GM12878 (cell line): ENCODE measurements around the gene STX8. TPM values are rescaled to one million over a fixed set of nuclear protein-coding genes. Genes with fewer than 3 reads are reported as not detected.

Experiments
- ATAC-seq: fragments of 200-7000 bp; cut with Tn5 transposase; 3 replicates; pipeline ENCODE4 v1.9.1; 2020; ENCODE audit warnings: mild to moderate bottlenecking, moderate library complexity
- BruUV-seq: library from RNA; stranded (reverse); fragments of 400-500 nt; replicated peaks from 2 replicates; lab custom pipeline; 2021; lab: Mats Ljungman, UMichigan
- CTCF ChIA-PET: fragments of 300-600 bp; sonication (Branson Sonifier 250); formaldehyde crosslinking; extraction: SDS; loops from one replicate; lab custom pipeline; 2021; ENCODE audit warnings: inconsistent platforms; lab: Yijun Ruan, JAX
- POLR2A ChIA-PET: fragments of 350-600 bp; formaldehyde crosslinking; extraction: SDS; loops from one replicate; lab custom pipeline; 2021; ENCODE audit warnings: inconsistent platforms; lab: Charles Lee
- RAD21 ChIA-PET: fragments of 300-600 bp; sonication (Branson Sonifier 250); formaldehyde crosslinking; loops from one replicate; lab custom pipeline; 2023; ENCODE audit warnings: antibody characterized with exemption; ENCODE audit not compliant: unreplicated experiment; lab: Charles Lee
- SMC1A ChIA-PET: fragments of 300-600 bp; sonication (Branson Sonifier 250); formaldehyde crosslinking; loops from one replicate; lab custom pipeline; 2023; ENCODE audit not compliant: unreplicated experiment, uncharacterized antibody; lab: Charles Lee
- DNase-seq: peaks from one replicate; pipeline ENCODE4 v3.0.0-alpha.2; 2011; ENCODE audit warnings: low read depth, low spot score
- FAIRE-seq: peaks from 3 replicates; lab custom pipeline; 2011; peaks lifted over from hg19 to GRCh38; lab: Jason Lieb, UNC
- H2AFZ ChIP-seq: 2 replicates; pipeline ENCODE4 v1.6.0; 2011; ENCODE audit warnings: low read depth, low read length, control low read depth; ENCODE audit not compliant: control insufficient read depth
- H3K27ac ChIP-seq: 2 replicates; pipeline ENCODE4 v1.5.1; 2011; ENCODE audit warnings: control low read depth; ENCODE audit not compliant: control insufficient read depth, insufficient read depth
- H3K27me3 ChIP-seq, 2 experiments: replicated peaks in 1 of 2; 2 replicates each; pipeline versions ENCODE4 v1.6.0 to v1.6.1; 2011; ENCODE audit warnings: low read length in 1 of 2; ENCODE audit not compliant: control insufficient read depth in 2 of 2, insufficient read depth in 2 of 2
- H3K36me3 ChIP-seq, 2 experiments: 2 replicates each; pipeline ENCODE4 v1.5.1; 2011; ENCODE audit warnings: low read length in 1 of 2; ENCODE audit not compliant: control insufficient read depth in 2 of 2, insufficient read depth in 2 of 2
- H3K4me1 ChIP-seq: 2 replicates; pipeline ENCODE4 v1.6.1; 2011; ENCODE audit warnings: mild to moderate bottlenecking, low read length, moderate library complexity, mixed read lengths; ENCODE audit not compliant: control insufficient read depth, insufficient read depth
- H3K4me2 ChIP-seq: 2 replicates; pipeline ENCODE4 v1.6.0; 2011; ENCODE audit warnings: control low read depth; ENCODE audit not compliant: control insufficient read depth, insufficient read depth
- H3K4me3 ChIP-seq: fragments of 200-600 bp; sonication (generic); 2 replicates; pipeline ENCODE4 v1.5.1; 2016
- H3K79me2 ChIP-seq: 2 replicates; pipeline ENCODE4 v1.6.0; 2011; ENCODE audit warnings: low read length; ENCODE audit not compliant: control insufficient read depth, insufficient read depth
- H3K9ac ChIP-seq: 2 replicates; pipeline ENCODE4 v1.8.0; 2011; ENCODE audit warnings: low read length, control low read depth, mixed read lengths; ENCODE audit not compliant: control insufficient read depth, insufficient read depth
- H3K9me3 ChIP-seq: replicated peaks from 3 replicates; pipeline ENCODE4 v1.5.1; 2011; ENCODE audit warnings: mild to moderate bottlenecking, low read length; ENCODE audit not compliant: control insufficient read depth, insufficient read depth
- H4K20me1 ChIP-seq: 2 replicates; pipeline ENCODE4 v1.6.0; 2011; ENCODE audit not compliant: control insufficient read depth, insufficient read depth
- ASH2L ChIP-seq: fragments of 300-600, 200-600 bp; sonication (generic); IDR thresholded peaks from 2 replicates; pipeline ENCODE4 v1.6.1; 2017; ENCODE audit warnings: low read depth, mild to moderate bottlenecking, borderline replicate concordance
- BCLAF1 ChIP-seq: fragments of 450-650 bp; IDR thresholded peaks from 2 replicates; pipeline ENCODE4 v1.6.1; 2017; ENCODE audit warnings: antibody characterized with exemption, mild to moderate bottlenecking, moderate library complexity
- ETV6 ChIP-seq, 2 experiments: fragments of 450-650 bp in 1 of 2; IDR thresholded peaks in 1 of 2; conservative IDR thresholded peaks in 1 of 2; 2 replicates each; pipeline ENCODE4 v1.6.1; 2014; ENCODE audit warnings: antibody characterized with exemption in 1 of 2, borderline replicate concordance in 1 of 2, low read depth in 1 of 2, mild to moderate bottlenecking in 1 of 2, moderate library complexity in 1 of 2
- HDAC6 ChIP-seq: fragments of 200-600 bp; sonication (generic); IDR thresholded peaks from one replicate; pipeline ENCODE4 v1.8.0; 2017; ENCODE audit warnings: antibody characterized with exemption; ENCODE audit not compliant: unreplicated experiment
- HDGF ChIP-seq: fragments of 450-650 bp; IDR thresholded peaks from 2 replicates; pipeline ENCODE4 v1.6.1; 2016; ENCODE audit warnings: antibody characterized with exemption
- HSF1 ChIP-seq: fragments of 150-350 bp; IDR thresholded peaks from 2 replicates; pipeline ENCODE4 v1.6.1; 2014; ENCODE audit warnings: mild to moderate bottlenecking, low read depth, low read length
- IKZF1 ChIP-seq: fragments of 450-650 bp; conservative IDR thresholded peaks from 2 replicates; pipeline ENCODE4 v1.6.1; 2017; ENCODE audit warnings: antibody characterized with exemption, mild to moderate bottlenecking
- NR2C1 ChIP-seq: fragments of 450-650 bp; IDR thresholded peaks from 2 replicates; pipeline ENCODE4 v1.6.1; 2017; ENCODE audit warnings: antibody characterized with exemption, mild to moderate bottlenecking, moderate library complexity
- SUPT20H ChIP-seq: IDR thresholded peaks from 2 replicates; pipeline ENCODE4 v1.6.1; 2011; ENCODE audit warnings: low read depth, mild to moderate bottlenecking, low read length, moderate library complexity, borderline replicate concordance; ENCODE audit not compliant: control insufficient read depth
- TBL1XR1 ChIP-seq: IDR thresholded peaks from 2 replicates; pipeline ENCODE4 v1.6.1; 2012; ENCODE audit warnings: low read depth, low read length, improper control_type of control experiment
- USF2 ChIP-seq: IDR thresholded peaks from 2 replicates; pipeline ENCODE4 v1.6.1; 2011; ENCODE audit warnings: low read depth, low read length, improper control_type of control experiment, borderline replicate concordance
- ZNF592 ChIP-seq: fragments of 450-650 bp; IDR thresholded peaks from 2 replicates; pipeline ENCODE4 v1.6.1; 2017; ENCODE audit warnings: mild to moderate bottlenecking, moderate library complexity
- WGBS: methylation state at CpG from one replicate; pipeline ENCODE4 v1.1.6; 2016; ENCODE audit warnings: low lambda C conversion rate; ENCODE audit not compliant: insufficient replicate concordance, insufficient coverage; ENCODE audit errors: missing lambda C conversion rate; 5-methylcytosine and 5-hydroxymethylcytosine counted together
- in situ Hi-C: fragments of 300-500 bp; cut with MboI; formaldehyde crosslinking; loops from 9 replicates; pipeline ENCODE4 v1.14.3; 2018; ENCODE audit warnings: mixed read lengths
- intact Hi-C: fragments of 100-400 bp; cut with micrococcal nuclease; formaldehyde crosslinking; loops from one replicate; pipeline ENCODE4 v1.14.2; 2022; ENCODE audit not compliant: unreplicated experiment
- polyA plus RNA-seq, 11 experiments: library from polyadenylated mRNA; depleted of rRNA in 4 of 11; unstranded in 6 of 11; stranded (reverse) in 5 of 11; fragments of >200 nt; fragmentation: Nextera tagmentation in 4 of 11; fragmentation: Illumina TruSeq in 1 of 11; extraction: Ambion mirVana in 4 of 11; extraction: Trizol in 1 of 11; gene quantifications; 1 replicate in 1 of 11; 2 replicates in 10 of 11; pipeline versions ENCODE4 v1.2.1 to v1.2.3, GENCODE V29; 2011 to 2016; ENCODE audit warnings: inconsistent platforms in 2 of 11, missing spikeins in 2 of 11, low read depth in 1 of 11
- total RNA-seq, 4 experiments: library from RNA; depleted of rRNA in 3 of 4; stranded (reverse); fragments of >200 nt in 3 of 4; fragmentation: Illumina TruSeq in 1 of 4; extraction: Trizol in 1 of 4; gene quantifications; 2 replicates each; pipeline versions ENCODE4 v1.2.1 to v1.2.3, GENCODE V29; 2013 to 2021

Gene STX8
- total and polyA plus RNA-seq, 10 of the 15 experiments (the other 5 are each of a cell fraction or from before 2014, with no cell fraction given): 47.9 to 151 (median 72.9) TPM

GRCh38 chr17:9424071-9424640, 151.5 kb downstream of the STX8 start (continued):
- TF ChIP-seq TBL1XR1: no peak
- TF ChIP-seq, all 136 proteins: peak for 0

- in situ Hi-C loops: no loop called here
- ATAC-seq: no peak
- TF ChIP-seq ASH2L (no peak), BCLAF1 (no peak), ETV6 (conservative IDR thresholded peaks at IDR 0.05 in 1 of 2, IDR thresholded peaks at IDR 0.05 in 1 of 2; ENCODE audit: borderline replicate concordance in 1 of 2, low read depth in 1 of 2) (no peak), HDGF (no peak), HSF1 (no peak), ZNF592 (no peak), IKZF1 (no peak), SUPT20H (no peak), USF2 (no peak), NR2C1 (no peak), HDAC6 (no peak)
These were observed 154.1 kb downstream of the STX8 start for GRCh38 chr17:9421525-9421924.

More at GRCh38 chr17:9421525-9421924, 154.1 kb downstream of the STX8 start:
- DNase-seq (no peak), FAIRE-seq (no peak)
- intact Hi-C loops: no loop called here
- ChIA-PET POLR2A (no interaction called here), SMC1A (no interaction called here), RAD21 (no interaction called here), CTCF (no interaction called here)
- no peaks in the 10 kb centered on the region for H3K79me2 ChIP-seq
- no peak overlapping the region for H3K27ac ChIP-seq
- H3K9me3 ChIP-seq: peaks cover 2% of the 10 kb centered on the region; the same call in 1 of the 3 replicates
- H4K20me1 ChIP-seq: no peaks in the 10 kb centered on the region
- H3K4me3 ChIP-seq: no peak overlapping the region
- H3K9ac ChIP-seq: no peak overlapping the region
- H3K4me1 ChIP-seq: no peaks in the 10 kb centered on the region
- WGBS: 95% methylated on average over 4 of the region's 4 CpGs
- BruUV-seq: no TSS peak
- H2AFZ ChIP-seq: no peak overlapping the region
- no peaks in the 10 kb centered on the region for H3K27me3 ChIP-seq
- H3K36me3 ChIP-seq: no peaks in the 10 kb centered on the region
- H3K4me2 ChIP-seq: no peak overlapping the region
